ENCODE data around the gene ST8SIA5. TPM values are rescaled to one million over a fixed set of nuclear protein-coding genes. Genes with fewer than 3 reads are reported as not detected.

ST8SIA5 gene
- total and polyA plus RNA-seq, 2 of the 4 experiments (the other 2 are of a cell fraction): 0.03 TPM; not detected in 1

DNA sequence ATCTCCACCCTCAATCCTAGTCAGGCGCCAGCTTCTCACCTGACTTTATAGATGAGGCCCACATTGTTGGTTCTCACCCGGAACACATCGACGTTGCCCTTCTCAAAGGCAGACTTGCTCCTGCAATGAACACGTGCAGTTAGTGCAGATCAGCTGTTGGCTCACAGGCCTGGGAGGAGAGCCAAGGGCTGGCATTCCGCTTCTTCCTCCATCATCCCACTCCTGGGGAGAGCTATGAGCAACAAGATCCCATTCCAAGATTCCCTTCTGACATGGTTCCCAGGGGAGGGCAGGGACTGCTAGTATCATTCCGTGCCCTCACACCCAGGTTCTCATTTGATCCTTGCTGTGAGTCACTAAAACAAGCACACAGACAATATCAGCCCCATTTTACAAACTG lies 114.9 kb downstream of the ST8SIA5 start:
- in situ Hi-C loops (cut with MboI; ENCODE audit: low sequenced_read_pairs) (no loop called here), dilution Hi-C loops (cut with HindIII; ENCODE audit: low sequenced_read_pairs, unreplicated experiment) (no loop called here), intact Hi-C loops (cut with micrococcal nuclease) (no loop called here)
- Histone ChIP-seq H3K27ac (ENCODE audit: insufficient read depth, low read length) (no peak overlapping the region), H4K20me1 (ENCODE audit: insufficient read depth, low read length) (no peaks in the 10 kb centered on the region), H3K56ac (ENCODE audit: extremely low read depth, insufficient read depth, low read length) (no peak overlapping the region), H3K9me1 (ENCODE audit: insufficient read depth, low read length) (no peaks in the 10 kb centered on the region), H4K5ac (ENCODE audit: low read depth, low read length) (no peak overlapping the region), H3K4me3 (ENCODE audit: insufficient read depth, low read depth, low read length) (no peak overlapping the region), H3K4me2 (ENCODE audit: low read depth, low read length) (no peak overlapping the region), H2BK5ac (ENCODE audit: low read depth, low read length, poor library complexity, severe bottlenecking) (no peak overlapping the region), H2AFZ (replicated peaks; ENCODE audit: low read length, poor library complexity) (no peak overlapping the region), H3K9me3 (ENCODE audit: control insufficient read depth, insufficient read depth, low read length) (no peaks in the 10 kb centered on the region), H4K8ac (ENCODE audit: low read depth in 2 of 2, low read length in 2 of 2) (no peak overlapping the region), H3K4me1 (ENCODE audit: control insufficient read depth, insufficient read depth, low read length) (no peaks in the 10 kb centered on the region), H3K4ac (ENCODE audit: low read depth, low read length) (no peak overlapping the region), H3K27me3 (ENCODE audit: control insufficient read depth, insufficient read depth, low read length) (no peaks in the 10 kb centered on the region; the same call in 1 of the 2 replicates), H2BK20ac (ENCODE audit: low read depth, low read length) (no peak overlapping the region), H3K36me3 (ENCODE audit: control insufficient read depth, insufficient read depth, low read length) (no peaks in the 10 kb centered on the region), H2BK120ac (ENCODE audit: low read depth, low read length) (no peak overlapping the region), H4K91ac (ENCODE audit: insufficient read depth, low read depth, low read length) (no peak overlapping the region), H2AK5ac (ENCODE audit: low read depth, low read length) (no peak overlapping the region), H3K18ac (ENCODE audit: low read depth, low read length) (no peak overlapping the region), H3K79me1 (ENCODE audit: low read depth in 1 of 2, low read length in 2 of 2) (no peaks in the 10 kb centered on the region), H3K9ac (ENCODE audit: low read depth, low read length) (no peak overlapping the region), H3K23ac (ENCODE audit: low read depth, low read length) (no peak overlapping the region), H2BK15ac (ENCODE audit: low read depth, low read length) (no peak overlapping the region), H3K14ac (replicated peaks; ENCODE audit: low read depth, low read length) (no peak overlapping the region), H2AK9ac (replicated peaks; ENCODE audit: low read depth, low read length, poor library complexity) (no peak overlapping the region)
- TF ChIP-seq MAZ (IDR thresholded peaks at IDR 0.05; ENCODE audit: borderline replicate concordance, low read depth, low read length): no peak
- TF ChIP-seq NFE2L2 (IDR thresholded peaks at IDR 0.05; ENCODE audit: low read depth, low read length): no peak
- no peak for TF ChIP-seq CHD1 (IDR thresholded peaks at IDR 0.05; ENCODE audit: low read depth, low read length)
- TF ChIP-seq MXI1 (IDR thresholded peaks at IDR 0.05; ENCODE audit: borderline replicate concordance, low read depth, low read length): no peak
- TF ChIP-seq BHLHE40 (IDR thresholded peaks at IDR 0.05; ENCODE audit: low read depth, low read length): no peak
- TF ChIP-seq FOS (IDR thresholded peaks at IDR 0.05; ENCODE audit: low read depth, low read length): no peak
- no peak for TF ChIP-seq POLR2A (IDR thresholded peaks at IDR 0.05; ENCODE audit: low read depth, low read length)
- TF ChIP-seq, protein P1, sequence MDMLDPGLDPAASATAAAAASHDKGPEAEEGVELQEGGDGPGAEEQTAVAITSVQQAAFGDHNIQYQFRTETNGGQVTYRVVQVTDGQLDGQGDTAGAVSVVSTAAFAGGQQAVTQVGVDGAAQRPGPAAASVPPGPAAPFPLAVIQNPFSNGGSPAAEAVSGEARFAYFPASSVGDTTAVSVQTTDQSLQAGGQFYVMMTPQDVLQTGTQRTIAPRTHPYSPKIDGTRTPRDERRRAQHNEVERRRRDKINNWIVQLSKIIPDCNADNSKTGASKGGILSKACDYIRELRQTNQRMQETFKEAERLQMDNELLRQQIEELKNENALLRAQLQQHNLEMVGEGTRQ (IDR thresholded peaks at IDR 0.05; ENCODE audit: low read depth, low read length): no peak
- TF ChIP-seq, protein P2, sequence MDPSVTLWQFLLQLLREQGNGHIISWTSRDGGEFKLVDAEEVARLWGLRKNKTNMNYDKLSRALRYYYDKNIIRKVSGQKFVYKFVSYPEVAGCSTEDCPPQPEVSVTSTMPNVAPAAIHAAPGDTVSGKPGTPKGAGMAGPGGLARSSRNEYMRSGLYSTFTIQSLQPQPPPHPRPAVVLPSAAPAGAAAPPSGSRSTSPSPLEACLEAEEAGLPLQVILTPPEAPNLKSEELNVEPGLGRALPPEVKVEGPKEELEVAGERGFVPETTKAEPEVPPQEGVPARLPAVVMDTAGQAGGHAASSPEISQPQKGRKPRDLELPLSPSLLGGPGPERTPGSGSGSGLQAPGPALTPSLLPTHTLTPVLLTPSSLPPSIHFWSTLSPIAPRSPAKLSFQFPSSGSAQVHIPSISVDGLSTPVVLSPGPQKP (IDR thresholded peaks at IDR 0.05; ENCODE audit: borderline replicate concordance, low read depth, low read length): no peak
- TF ChIP-seq SMC3 (IDR thresholded peaks at IDR 0.05; ENCODE audit: low read depth, low read length): no peak
- ATAC-seq (ENCODE audit: low read depth) (no peak), DNase-seq (no peak)
- no TSS peak for BruUV-seq (replicated peaks)
- CTCF ChIA-PET: no interaction called here
- POLR2A ChIA-PET (ENCODE audit: unreplicated experiment): no interaction called here
- WGBS, 2 experiments (ENCODE audit: extremely low coverage in 2 of 2, insufficient read length in 1 of 2): 17% methylated on average over 1 of the region's 7 CpGs; no CpG with 5 or more reads in 1 of the 2 experiments
